GM21515 (cell line): ENCODE data around the gene EBF3.

ENCODE experiments used
- ATAC-seq: cut with Tn5 transposase; IDR thresholded peaks from one replicate; pipeline ENCODE4 v1.9.1; 2021; ENCODE audit not compliant: unreplicated experiment

EBF3 gene

DNA sequence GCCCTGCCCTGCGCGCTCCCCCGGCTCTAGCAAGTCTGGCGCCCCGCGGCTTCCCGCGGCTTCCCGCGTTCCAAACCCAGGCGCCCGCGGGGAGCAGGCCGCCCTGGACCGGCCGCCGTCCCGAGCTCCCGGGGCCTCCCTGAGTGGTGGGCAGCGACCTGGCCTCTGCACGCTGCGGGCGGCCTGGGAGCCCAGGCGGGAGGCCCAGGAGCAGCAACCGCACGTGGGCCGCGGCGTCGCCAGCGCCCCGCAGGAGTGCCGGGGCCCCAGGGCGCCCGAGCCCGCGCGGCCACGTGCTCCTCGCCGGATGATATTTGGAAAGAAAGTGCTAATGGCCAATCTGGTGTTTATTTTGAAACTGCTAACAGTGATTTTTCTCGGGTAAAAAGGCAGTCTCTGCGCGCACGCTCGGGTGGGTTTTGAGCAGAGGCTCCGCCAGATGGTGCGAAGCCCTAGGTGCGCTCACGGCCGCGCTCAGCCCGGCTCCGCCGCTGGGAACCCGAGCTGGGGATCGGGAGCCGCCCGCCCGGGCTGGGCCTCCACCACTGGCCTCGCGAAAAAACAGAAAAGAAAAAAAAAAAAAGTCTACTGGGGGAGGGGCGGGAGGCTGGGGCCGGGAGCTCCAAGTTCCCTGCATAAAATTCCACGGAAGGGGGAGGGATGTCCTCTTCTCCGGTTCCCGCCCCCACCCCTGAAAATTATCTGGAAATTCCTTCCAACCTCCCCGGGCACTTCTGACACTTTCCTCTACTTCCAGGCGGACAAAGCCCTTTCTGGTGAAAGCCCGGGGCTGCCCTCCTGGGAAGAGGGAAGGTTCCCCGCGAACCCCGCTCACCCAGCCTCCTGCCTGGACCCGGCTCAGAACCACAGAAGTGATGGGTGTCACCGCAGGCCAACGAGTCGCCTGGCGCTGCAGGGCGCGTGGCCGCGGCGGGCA is 4.3 kb downstream of the EBF3 start:
- ATAC-seq = no peak

DNA sequence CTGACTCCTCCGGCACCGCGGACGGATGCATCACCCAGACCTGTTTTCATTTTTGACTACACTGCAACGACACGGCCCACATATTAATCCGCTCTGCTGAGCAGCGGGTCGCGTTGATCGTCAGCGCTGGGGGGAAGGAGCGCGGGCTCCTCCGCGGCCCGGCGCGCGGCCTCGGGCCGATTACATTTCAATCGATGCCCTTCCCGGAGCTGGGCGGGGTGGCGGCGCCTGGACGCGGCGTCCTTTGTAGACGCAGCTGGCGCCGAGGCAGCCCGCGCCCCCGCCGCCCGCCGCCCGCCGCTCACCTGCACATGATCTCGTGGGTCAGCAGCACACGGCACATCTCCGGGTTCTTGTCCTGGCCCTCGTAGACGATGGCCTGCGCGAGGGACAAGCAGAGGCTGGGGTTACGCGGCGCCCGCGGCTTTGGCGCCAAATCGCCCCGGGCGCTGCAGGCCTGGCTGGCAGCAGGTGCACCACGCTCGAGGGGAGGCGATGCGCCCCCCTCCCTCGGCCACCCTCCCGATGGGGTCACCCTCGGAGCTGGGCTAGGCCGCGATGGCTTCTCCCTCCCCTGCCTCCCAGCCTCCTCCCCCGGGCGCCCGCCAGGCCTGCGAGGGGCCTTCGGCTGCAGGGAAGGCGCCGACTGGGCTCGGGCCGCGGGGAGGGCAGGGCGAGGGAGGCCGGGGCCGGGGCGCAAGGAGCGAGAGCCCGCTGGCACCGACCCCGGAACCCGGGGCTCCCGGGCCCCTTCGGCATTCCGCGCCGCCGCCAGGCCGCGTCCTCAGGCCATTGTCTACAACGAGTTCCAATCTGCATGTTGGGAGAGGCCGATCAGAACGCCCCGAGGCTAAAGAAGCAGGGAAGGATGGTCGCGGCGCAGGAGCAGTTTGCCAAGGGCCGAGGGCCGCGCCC is 5.2 kb downstream of the EBF3 start:
- no peak for ATAC-seq

DNA sequence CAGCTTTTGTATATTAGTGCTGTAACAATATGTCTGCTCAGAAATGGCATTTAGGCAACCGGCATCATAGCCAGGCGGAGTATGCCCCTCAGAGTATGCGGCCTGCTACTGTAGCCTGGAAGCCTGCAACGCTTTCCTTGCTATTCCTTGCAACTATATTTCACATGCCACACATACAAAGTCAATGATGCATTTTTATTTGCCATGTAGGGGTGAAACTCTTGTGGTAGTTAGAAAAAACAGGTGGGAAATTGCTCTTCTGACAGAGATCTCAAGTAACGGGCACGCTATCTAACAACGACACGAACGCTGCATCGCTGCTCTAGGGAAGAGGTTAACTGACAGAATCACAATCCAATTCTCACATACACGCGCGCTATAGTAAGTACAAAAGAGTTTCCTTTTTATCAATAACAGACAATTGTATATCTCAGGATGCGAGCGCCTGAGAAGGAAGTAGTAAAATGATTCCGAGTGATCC is 5.9 kb downstream of the EBF3 start:
- no peak for ATAC-seq

GRCh38 chr10:129956876-129957673 is 7.0 kb downstream of the EBF3 start:
- ATAC-seq = no peak

- ATAC-seq = no peak
These were observed 7.8 kb downstream of the EBF3 start for GRCh38 chr10:129956286-129956670.

DNA sequence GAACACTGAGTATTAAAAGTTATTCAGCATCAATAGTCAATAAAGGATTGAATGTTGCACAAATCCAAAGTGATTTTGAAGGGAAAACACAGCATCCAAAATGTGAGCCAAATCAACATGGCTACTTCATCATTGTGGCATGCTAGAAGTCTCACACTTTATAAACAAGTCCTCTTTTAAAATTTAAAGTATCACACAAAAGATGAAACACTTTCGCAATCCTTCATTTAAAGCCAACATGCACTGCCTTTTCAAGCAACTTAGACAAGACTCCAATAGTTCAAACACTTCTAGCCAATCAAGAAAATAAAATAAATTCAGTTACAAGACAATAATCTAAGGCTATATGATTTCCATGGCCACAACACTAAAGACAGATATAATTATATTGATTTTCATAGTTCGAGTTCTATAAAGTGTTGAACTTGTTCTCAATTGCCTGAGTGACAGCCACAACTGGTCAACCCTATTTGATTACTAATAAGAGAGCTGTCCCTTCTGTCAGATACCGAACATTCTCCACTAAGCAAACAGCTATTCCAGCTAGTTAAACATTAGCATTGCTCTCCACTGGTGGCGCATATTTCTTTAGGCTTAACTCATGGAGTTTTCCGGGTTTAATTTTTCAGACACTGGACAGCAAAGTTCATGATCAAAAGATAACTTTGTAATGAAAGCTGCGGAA is 8.3 kb downstream of the EBF3 start:
- ATAC-seq = no peak

GRCh38 chr10:129954492-129955315 is 9.4 kb downstream of the EBF3 start:
- no peak for ATAC-seq

- no peak for ATAC-seq
These were observed 10.7 kb downstream of the EBF3 start for GRCh38 chr10:129953119-129954051.

- ATAC-seq = no peak
These were observed 11.5 kb downstream of the EBF3 start for GRCh38 chr10:129952378-129953118.

GRCh38 chr10:129951970-129952265 is 12.2 kb downstream of the EBF3 start:
- no peak for ATAC-seq

GRCh38 chr10:129951101-129951969 is 12.7 kb downstream of the EBF3 start:
- no peak for ATAC-seq

DNA sequence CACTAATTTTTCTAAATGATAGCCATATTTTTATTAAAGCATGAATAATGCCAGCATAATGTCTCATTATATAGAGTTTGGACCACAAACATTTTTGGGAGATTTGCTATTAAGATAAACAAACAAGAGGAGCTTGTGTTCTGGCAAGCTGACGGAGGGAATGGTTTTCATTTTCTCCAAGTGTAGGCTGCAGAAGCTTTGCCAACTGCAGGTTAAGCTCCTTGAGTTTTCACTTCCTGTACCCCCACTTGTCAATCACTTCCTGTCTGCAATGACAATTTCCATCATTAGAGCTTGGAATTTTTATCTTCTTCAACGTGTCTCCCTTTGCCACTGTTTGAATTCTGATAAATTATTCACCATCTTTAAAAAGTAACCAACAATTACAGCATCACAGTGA is 13.4 kb downstream of the EBF3 start:
- no peak for ATAC-seq

DNA sequence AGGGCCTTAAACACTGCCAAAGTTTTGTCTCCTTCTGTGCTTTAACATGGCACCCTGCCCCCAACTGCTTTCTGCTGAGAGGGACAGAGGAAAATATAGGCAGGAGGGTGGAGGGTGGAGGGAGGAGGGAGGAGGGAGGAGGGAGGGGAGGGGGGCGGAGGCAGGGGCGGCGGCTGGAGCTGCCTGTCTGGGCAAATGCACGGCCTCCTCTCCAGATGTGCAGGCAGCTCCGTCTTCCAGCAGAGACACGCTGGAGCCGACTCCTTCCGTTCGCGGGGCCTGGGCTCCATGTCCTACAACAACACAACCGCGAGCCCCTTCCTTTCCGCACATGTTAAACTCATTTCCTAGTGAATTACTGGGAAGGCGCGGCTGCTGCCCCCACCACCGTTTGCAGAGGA is 14.2 kb downstream of the EBF3 start:
- no peak for ATAC-seq

- no peak for ATAC-seq
These were observed 14.7 kb downstream of the EBF3 start for GRCh38 chr10:129949411-129949810.

DNA sequence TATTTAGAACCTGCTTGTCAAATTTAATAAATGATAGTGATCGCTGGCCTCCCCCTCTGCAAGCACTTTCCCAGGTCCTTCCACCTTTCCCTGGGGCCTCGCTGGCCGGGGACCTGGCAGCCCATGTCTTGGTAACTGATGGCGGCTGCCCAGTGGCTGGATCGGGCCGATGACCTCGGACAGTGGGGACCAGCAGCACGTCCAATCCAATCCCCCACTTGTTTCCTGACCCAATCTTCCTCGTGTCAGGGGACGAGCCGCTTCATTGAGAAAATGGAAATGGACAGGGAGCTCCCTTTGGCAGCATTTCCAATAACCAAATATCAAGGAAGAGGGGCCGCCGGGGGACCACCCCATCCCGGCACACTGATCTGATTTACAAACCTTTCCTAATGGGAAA is 17.2 kb downstream of the EBF3 start:
- no peak for ATAC-seq

- no peak for ATAC-seq
These were observed 17.9 kb downstream of the EBF3 start for GRCh38 chr10:129945941-129946760.
